ENCODE measurements around the gene GNA12. TPM values are rescaled to one million over a fixed set of nuclear protein-coding genes. Genes with fewer than 3 reads are reported as not detected.

GNA12 gene
- total and polyA plus RNA-seq, 9 of the 15 experiments (the other 6 are each of a cell fraction or from before 2014, with no cell fraction given): 0.65 to 32.7 (median 9.6) TPM

DNA sequence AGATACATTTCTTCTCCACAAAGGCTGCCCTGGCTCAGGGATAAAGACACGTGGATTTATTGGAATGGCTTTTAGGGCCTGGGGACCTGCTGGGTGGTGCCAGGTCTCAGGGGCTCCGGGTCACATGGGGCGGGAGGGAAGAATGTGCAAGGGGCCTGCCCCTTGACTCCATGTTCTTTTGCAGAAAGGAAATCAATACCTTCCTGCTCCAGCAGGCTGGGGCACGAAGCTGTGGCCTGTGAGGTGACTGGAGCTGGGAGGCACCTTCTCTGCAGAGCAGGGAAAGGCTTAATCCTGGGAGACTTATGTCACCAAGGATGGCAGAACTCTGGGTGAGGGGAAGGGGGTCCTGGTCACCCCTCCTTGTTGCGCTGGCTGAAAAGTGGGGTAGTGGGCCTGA, 42.3 kb upstream of the GNA12 start:
- Histone ChIP-seq H3K4me3 (no peak overlapping the region), H3K4me1 (replicated peaks in 1 of 2; ENCODE audit: control insufficient read depth in 2 of 2, insufficient read depth in 2 of 2, low read length in 2 of 2) (peaks cover 0 to 13% of the 10 kb centered on the region in 2 experiments; a peak in 2 of 5 replicates), H4K20me1 (replicated peaks; ENCODE audit: control insufficient read depth, insufficient read depth, low read length) (no peaks in the 10 kb centered on the region; the same call in 1 of the 2 replicates), H3K79me2 (ENCODE audit: control insufficient read depth, insufficient read depth, low read length) (no peaks in the 10 kb centered on the region), H2AFZ (ENCODE audit: low read depth, low read length) (no peak overlapping the region), H3K27me3 (ENCODE audit: control insufficient read depth in 2 of 2, insufficient read depth in 2 of 2, low read length in 2 of 2) (peaks cover 13 to 36% of the 10 kb centered on the region in 2 experiments; a peak in 4 of 5 replicates), H3K27ac (ENCODE audit: extremely low read depth, low read depth, low read length) (no peak overlapping the region), H3K9me3 (replicated peaks; ENCODE audit: control insufficient read depth, insufficient read depth, low read depth, low read length) (no peaks in the 10 kb centered on the region), H3K4me2 (ENCODE audit: insufficient read depth, low read length) (no peak overlapping the region), H3K36me3 (ENCODE audit: control insufficient read depth, insufficient read depth, low read length) (no peaks in the 10 kb centered on the region), H3K9me1 (ENCODE audit: control insufficient read depth, insufficient read depth, low read length) (no peaks in the 10 kb centered on the region), H3K9ac (ENCODE audit: insufficient read depth in 1 of 2, low read depth in 2 of 2, low read length in 2 of 2) (no peak overlapping the region)
- intact Hi-C loops (cut with micrococcal nuclease): no loop called here
- 19% methylated on average over 5 of the region's 5 CpGs for WGBS (ENCODE audit: insufficient coverage, low coverage, missing lambda C conversion rate)
- DNase-seq (ENCODE audit: extremely low read depth in 1 of 4, low spot score in 3 of 4) (no peak), FAIRE-seq (no peak), ATAC-seq (no peak)
- CTCF ChIA-PET (ENCODE audit: low intra/inter-chr PET ratio): interaction anchor here (0.7 to 2.5 kb wide), 5 partner anchors 50 to 314 kb away, joined by 3 to 27 read pairs (median 3); no protein-coding TSS in a partner anchor
- POLR2A ChIA-PET: no interaction called here
- no TSS peak for BruUV-seq (replicated peaks)
- in situ Hi-C loops (cut with MboI): no loop called here
- TF ChIP-seq GABPA (tag; conservative IDR thresholded peaks at IDR 0.05; ENCODE audit: low read depth): no peak
- TF ChIP-seq, protein P1, sequence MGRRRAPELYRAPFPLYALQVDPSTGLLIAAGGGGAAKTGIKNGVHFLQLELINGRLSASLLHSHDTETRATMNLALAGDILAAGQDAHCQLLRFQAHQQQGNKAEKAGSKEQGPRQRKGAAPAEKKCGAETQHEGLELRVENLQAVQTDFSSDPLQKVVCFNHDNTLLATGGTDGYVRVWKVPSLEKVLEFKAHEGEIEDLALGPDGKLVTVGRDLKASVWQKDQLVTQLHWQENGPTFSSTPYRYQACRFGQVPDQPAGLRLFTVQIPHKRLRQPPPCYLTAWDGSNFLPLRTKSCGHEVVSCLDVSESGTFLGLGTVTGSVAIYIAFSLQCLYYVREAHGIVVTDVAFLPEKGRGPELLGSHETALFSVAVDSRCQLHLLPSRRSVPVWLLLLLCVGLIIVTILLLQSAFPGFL (CRISPR knock-in tag; IDR thresholded peaks at IDR 0.05): no peak
- no peak for TF ChIP-seq RBM34 (IDR thresholded peaks at IDR 0.05; ENCODE audit: borderline replicate concordance, insufficient read depth, low read length)
- TF ChIP-seq, protein P2, sequence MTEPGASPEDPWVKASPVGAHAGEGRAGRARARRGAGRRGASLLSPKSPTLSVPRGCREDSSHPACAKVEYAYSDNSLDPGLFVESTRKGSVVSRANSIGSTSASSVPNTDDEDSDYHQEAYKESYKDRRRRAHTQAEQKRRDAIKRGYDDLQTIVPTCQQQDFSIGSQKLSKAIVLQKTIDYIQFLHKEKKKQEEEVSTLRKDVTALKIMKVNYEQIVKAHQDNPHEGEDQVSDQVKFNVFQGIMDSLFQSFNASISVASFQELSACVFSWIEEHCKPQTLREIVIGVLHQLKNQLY (CRISPR knock-in tag; conservative IDR thresholded peaks at IDR 0.05): no peak
- no peak for TF ChIP-seq ZNF146 (CRISPR knock-in tag; IDR thresholded peaks at IDR 0.05; ENCODE audit: unreplicated experiment)
- TF ChIP-seq KLF16 (IDR thresholded peaks at IDR 0.05): no peak
- TF ChIP-seq FOXJ3 (CRISPR knock-in tag; IDR thresholded peaks at IDR 0.05): no peak
- TF ChIP-seq, protein P3, sequence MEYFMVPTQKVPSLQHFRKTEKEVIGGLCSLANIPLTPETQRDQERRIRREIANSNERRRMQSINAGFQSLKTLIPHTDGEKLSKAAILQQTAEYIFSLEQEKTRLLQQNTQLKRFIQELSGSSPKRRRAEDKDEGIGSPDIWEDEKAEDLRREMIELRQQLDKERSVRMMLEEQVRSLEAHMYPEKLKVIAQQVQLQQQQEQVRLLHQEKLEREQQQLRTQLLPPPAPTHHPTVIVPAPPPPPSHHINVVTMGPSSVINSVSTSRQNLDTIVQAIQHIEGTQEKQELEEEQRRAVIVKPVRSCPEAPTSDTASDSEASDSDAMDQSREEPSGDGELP (CRISPR knock-in tag; IDR thresholded peaks at IDR 0.05; ENCODE audit: borderline replicate concordance): no peak
- no peak for TF ChIP-seq ZNF561 (CRISPR knock-in tag; conservative IDR thresholded peaks at IDR 0.05)
- no peak for TF ChIP-seq NONO (IDR thresholded peaks at IDR 0.05; ENCODE audit: low read depth in 2 of 2, low read length in 1 of 2)
- TF ChIP-seq, protein P4, sequence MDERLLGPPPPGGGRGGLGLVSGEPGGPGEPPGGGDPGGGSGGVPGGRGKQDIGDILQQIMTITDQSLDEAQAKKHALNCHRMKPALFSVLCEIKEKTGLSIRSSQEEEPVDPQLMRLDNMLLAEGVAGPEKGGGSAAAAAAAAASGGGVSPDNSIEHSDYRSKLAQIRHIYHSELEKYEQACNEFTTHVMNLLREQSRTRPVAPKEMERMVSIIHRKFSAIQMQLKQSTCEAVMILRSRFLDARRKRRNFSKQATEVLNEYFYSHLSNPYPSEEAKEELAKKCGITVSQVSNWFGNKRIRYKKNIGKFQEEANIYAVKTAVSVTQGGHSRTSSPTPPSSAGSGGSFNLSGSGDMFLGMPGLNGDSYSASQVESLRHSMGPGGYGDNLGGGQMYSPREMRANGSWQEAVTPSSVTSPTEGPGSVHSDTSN (CRISPR knock-in tag; IDR thresholded peaks at IDR 0.05; ENCODE audit: low read depth): no peak
- TF ChIP-seq, protein P4 (tag; conservative IDR thresholded peaks at IDR 0.05; ENCODE audit: low read depth): no peak
- TF ChIP-seq KAT2B (IDR thresholded peaks at IDR 0.05; ENCODE audit: low read depth, low read length): no peak
- no peak for TF ChIP-seq ERF (CRISPR knock-in tag; IDR thresholded peaks at IDR 0.05)

All from K562 (cell line).